GM20431 (cell line): Measurements from ENCODE around the gene ALDH5A1.
"Not testable (repeated sequence)": the region's sequence is repeated elsewhere in the genome, so short reads cannot be mapped to it uniquely, and the experiment has no call there.

ENCODE experiments used
- in situ Hi-C: fragments of 300-500 bp; cut with MseI, MboI; formaldehyde crosslinking; loops from one replicate; pipeline ENCODE4 v1.15.0; 2020; ENCODE audit warnings: low sequenced_read_pairs; ENCODE audit not compliant: unreplicated experiment

The ALDH5A1 gene

DNA sequence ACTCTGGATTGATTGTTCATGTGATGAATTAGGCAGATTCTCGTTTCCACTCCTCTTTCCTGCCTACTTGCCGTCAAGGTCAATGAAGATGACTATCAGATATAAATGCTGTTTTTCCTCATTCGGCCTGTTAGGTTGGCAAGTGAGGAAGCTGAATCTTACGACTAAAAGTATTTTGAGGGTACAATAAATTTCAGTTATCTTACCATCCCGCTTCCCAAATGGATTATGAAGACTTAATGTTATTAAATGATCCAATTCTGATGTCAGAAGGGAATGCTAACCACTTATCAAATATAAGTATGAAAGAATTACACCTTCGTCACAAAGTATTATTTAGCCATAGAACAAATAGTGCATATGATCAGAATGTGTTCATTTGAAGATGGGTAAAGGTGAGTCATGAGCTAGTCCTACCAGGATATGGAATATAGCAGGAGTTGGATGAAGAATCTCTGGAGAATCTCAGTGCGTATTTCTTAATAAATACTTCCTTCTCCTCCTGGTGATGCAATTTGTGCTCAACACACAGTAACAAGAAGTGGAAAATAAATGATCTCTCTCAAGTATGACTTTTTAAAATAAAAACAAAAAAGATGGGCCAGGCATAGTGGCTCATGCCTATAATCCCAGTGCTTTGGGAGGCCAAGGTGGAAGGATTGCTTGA lies 10.0 kb upstream of the ALDH5A1 start:
- in situ Hi-C loops: no loop called here

DNA sequence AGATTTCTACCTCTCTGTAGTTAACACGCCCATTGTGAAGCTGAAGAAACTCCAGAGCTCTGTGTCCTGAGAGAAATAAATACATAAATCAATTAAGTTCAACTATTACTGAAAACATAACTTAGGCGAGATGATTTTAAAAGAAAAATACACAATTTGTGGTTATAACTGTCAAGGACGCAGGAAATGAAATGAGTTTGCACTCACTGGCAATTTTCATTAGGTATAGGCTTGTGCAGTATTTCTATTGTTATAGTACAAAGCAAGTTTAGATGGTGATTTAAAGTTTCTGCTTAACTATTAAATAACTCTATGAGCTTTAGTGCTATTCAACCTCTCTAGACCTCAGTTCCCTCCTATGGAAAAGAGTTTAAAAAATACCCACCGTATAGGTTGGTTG lies 8.7 kb upstream of the ALDH5A1 start:
- in situ Hi-C loops: no loop called here

DNA sequence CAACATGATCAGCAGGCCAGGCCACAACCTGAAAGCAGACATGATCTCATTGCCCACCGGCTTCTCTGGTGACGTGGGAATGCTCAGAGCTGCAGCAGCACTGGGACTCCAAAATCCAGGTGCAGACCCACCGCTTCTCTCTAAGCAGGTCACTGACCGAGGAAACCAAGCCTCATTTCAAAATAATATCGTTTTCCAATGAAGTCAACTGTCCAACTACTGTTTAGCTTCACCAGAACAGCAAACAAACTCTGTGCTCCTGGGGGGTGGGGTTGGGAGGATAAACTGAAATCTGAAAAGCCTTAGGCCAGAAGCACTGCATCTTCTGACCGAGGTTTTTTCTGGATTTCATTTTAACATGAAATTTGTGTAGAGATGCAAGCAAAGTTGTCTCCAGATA lies 5.3 kb upstream of the ALDH5A1 start, which contains the start of gene GPLD1:
TSS of gene GPLD1 (minus strand) at position 109 of the 400 bp plus-strand sequence. CDS start at position 42, 67 bp downstream.
- in situ Hi-C loops: no loop called here

DNA sequence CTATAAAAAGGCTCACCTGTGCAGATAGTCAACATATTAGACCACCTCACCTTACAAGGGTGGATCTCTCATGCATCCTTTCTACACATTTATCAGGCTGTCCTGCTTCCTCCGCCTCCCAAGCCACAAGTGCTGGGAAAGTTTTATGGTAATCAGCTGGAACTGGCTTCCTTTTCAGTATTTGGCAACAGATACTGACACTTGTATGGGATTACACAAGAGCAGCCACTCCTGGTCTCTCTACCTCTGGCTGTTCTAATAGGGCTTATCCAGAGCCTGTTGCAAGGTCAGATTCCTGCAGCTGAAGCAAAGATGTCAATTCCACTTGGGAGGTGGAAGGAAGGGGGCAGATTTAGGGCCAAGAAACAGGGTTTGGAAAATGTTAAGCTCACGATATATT lies 4.9 kb upstream of the ALDH5A1 start:
- in situ Hi-C loops: no loop called here

DNA sequence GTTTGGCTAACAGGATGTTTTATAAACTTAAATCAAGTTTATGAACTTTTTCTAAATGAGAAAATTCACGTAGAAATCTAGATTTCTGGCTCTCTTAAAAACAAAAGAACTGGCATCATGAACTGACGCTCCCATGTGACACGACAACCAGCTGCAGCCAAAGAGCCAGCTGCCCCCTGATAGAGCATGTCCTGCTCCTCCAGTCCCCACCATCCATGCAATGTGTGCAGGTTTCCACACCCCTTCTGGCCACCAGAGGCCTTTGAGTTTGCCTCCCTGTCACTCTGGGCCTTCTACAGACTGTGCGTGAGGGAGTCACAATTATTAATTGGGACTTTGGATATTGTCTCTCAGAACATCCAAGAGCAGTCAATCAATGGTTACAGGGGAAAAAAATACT lies 3.8 kb upstream of the ALDH5A1 start:
- in situ Hi-C loops: no loop called here

DNA sequence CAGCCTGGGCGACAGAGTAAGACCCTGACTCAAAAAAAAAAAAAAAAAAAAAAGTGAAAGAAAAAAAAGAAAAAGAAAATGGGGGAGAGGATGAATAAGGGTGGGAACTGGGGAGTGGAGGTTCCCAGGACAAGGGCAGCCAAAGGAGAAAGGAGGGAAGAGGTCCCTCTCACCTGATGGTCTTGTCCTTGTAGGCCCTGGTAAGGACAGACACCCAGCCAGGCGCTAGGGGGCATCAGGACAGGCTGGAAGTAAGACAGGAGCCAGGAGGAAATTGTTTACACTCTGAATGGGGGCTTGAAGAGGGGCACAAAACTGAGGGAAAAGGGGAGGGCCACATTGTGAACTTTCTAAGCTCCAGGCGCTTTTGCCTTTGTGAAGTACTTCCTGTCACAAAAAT lies 2.3 kb upstream of the ALDH5A1 start:
- in situ Hi-C loops: no loop called here

DNA sequence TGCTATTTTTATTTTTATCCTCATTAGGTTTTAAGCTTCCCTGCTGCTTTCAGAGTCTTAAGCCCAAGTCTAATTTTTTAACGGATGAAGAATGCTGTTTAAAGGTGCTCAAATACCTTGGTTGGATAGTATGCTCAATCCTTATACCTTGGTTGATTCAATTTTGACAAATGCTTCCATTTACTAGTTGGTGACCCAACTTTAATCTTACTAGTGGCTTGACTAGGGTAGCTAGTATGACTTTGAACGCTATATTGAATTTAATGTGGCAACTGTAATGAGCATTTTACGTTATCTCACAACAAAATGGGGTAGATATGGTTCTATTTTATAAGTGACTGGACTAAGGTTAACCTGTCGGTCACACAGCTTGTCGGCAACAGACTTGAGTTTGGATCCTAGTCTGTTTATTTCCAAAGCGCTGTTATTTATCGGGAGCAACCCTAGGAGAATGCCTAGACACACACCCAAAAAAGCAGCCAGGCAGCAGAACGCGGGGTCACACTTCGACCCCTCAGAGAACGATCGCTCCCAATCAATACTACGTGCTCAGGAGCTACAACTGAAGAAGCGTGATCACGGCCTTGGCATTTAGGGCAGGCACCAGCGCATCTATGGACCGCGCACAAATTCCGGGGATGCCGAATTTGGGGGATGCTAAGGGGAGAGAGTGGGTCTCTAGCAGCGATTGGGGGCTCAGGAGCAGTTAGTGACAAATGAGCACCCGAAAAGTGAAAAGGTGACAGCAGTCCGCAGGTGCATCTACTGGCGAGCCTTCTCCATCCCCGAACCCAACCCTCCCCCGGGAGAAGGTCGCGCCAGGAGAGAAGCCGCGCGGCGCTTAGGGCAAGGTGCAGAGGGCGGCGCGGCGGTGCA lies 586 bp upstream of the ALDH5A1 start:
- in situ Hi-C loops: no loop called here

DNA sequence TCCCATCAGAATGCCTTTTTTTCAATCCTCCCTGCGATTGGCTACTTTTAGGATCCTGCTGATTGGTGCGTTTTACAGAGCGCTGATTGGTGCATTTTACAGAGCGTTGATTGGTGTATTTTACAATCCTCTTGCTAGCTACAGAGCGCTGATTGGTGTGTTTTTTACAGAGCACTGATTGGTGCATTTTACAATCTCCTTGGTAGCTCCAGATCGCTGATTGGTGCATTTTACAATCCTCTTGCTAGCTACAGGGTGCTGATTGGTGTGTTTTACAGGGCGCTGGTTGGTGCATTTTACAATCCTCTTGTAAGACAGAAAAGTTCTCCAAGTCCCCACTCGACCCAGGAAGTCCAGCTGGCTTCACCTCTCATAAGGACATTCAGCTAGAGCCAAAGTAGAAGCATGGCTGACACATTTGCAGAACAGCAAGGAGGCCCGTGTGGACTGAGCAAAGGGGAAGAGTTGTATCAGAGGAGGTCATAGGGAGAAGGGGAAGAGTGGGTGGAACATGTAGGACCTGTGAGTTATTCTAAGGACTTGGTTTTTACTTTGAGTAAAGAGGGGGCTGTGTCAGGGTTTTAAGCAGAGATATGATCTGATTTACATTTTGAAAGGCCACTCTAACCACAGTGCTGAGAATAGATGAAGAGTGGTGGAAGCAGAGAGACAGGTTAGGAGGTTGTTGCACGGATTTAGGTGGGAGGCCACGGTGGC lies 2.6 kb downstream of the ALDH5A1 start:
- in situ Hi-C loops: no loop called here

DNA sequence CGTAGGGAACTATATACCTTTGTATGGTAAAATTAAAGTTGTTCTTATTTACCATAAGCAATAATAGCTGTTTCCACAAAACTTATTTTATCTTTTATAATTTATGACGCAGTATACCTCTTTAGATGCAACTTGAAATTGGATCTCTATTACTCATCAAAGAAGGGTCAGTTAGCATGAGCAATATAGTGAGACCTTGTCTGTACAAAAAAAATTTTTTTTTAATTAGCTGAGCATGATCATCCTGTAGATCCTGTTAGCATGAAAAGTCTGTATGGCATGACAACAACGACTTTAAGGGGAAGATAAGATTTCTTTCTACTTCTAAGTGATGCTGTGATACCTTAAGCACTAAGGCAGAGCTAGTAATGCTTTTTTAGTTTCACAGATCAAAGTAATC lies 5.9 kb downstream of the ALDH5A1 start:
- in situ Hi-C loops: no loop called here

DNA sequence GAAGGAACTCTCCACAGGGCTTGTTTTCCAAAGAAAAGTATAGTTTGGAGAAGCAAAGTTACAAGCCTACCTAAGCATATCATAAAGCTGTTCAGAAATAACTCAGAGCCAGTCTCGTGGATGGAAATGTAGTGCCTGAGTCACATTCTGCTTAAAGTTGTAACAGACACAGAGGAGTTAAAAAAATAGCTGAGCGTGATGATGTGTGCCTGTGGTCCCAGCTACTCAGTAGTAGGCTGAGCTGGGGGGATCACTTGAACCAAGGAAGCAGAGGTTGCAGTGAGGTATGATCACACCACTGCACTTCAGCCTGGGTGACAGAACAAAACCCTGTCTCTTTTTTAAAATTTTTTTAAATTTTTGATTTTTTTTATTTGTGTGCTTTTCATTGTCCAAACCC lies 6.6 kb downstream of the ALDH5A1 start:
- in situ Hi-C loops: no loop called here

DNA sequence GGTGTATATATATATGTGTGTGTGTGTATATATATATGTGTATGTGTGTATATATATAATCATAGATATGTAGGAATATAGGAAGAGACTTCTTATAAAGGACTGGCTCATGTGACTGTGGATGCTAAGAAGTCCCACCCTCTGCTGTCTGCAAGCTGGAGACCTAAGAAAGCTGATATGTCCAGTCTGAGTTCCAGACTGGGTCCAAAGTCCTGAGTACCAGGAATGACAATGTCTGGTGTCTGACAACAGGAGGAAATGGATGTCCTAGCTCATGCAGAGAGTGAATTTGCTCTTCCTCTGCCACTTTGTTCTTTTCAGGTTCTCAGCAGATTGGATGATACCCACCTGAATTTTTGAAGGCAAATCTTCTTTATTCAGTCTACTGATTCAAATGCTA lies 7.1 kb downstream of the ALDH5A1 start:
- in situ Hi-C loops: no loop called here

DNA sequence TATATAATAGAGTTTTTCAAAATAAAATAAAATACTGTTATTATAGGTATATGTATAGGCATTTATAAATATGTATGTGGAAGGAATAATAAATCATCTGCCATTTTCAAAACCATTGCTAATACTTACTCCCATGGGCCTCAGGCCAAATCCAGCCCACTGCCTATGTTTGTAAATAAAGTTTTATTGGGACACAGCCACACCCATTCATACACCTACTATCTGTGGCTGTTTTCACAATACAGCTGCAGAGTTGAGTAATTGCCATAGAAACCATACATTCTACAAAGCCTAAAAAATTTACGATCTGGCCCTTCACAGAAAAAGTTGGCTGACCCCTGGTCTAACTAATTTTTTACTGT lies 9.5 kb downstream of the ALDH5A1 start:
- in situ Hi-C loops: no loop called here

DNA sequence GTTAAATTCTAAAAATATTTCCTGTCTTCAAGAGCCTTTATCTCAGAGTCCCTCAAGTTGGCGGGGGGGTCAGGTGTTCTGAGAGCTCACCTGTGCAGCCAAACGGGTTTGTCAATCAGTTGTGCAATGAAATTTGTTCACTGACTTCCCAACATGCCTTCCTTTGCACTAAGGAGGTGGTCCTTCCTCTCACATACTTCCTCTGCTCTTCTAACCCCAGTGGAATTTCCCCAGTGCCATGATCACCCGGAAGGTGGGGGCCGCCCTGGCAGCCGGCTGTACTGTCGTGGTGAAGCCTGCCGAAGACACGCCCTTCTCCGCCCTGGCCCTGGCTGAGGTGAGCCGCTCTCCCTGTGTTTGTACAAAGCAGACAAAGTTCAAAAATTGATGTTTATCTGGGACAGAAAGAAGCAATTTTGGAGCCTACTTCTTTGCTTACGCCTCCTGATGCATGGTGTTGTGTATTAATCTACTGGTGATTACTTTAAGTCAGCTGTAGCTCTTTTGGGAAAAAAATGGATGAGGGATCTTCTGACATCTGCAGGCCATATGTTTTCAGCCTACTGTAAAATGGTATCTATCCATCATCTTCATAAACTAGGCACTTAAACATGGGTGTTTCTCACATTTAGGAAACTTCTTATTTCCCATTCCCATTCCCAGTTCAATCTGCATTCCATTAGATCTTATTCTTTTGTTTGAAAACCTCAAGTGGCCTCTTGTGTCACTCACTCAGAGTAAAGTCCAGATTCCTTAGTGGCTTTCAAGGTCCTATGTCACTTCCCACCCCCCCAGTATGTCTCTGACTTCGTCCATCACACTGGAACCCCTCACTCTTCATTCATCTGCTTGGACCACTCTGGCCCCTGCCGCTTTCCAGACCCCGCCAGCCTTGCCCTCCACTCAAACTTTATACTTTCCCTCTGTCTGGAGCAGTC lies 10.1 kb downstream of the ALDH5A1 start:
- in situ Hi-C loops: no loop called here

DNA sequence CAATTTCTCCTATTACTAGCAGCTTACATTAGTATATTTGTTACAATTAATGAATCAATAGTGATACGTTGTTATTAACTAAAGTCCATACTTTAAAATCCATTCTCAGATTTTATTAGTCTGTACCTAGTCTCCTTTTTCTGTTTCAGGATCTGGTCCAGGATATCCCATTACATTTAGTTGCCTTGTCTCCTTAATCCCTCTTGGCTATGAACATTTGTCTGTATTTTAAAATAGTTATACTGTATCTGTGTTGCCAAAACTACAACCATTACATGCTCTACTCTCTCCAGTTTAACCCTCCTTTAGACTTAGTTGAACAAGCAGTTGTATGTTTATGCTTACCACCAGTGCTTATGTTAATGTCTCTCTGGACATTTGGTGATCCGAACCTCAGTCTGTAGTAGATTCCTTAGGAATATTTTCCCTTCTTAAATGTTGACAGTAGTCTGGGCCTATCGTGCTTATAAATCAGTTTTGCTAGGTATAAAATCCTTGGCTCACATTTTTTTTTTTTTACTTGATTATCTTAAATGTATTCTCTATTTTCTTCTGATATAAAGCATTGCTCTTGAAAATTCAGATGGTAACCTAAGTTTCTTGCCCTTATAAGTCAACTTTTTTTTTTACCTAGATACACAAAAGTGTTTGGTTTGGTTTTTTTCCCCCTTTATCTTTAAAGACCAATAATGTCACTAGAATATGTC lies 12.2 kb downstream of the ALDH5A1 start:
- in situ Hi-C loops: no loop called here

DNA sequence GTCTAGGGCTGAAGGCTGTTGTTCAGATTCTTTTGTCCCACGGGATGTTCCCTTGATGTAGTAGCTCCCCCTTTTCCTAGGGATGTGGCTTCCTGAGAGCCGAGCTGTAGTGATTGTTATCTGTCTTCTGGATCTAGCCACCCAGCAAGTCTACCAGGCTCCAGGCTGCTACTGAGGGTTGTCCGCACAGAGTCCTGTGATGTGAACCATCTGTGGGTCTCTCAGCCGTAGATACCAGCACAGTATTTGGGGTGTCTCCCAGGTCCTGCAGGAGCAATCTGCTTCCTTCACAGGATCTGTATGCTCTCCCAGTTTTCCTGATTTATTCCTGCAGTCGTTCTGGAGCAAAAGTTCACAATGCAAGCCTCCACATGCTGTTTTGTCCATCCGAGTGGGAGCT lies 17.2 kb downstream of the ALDH5A1 start:
- in situ Hi-C loops: not testable (repeated sequence)

DNA sequence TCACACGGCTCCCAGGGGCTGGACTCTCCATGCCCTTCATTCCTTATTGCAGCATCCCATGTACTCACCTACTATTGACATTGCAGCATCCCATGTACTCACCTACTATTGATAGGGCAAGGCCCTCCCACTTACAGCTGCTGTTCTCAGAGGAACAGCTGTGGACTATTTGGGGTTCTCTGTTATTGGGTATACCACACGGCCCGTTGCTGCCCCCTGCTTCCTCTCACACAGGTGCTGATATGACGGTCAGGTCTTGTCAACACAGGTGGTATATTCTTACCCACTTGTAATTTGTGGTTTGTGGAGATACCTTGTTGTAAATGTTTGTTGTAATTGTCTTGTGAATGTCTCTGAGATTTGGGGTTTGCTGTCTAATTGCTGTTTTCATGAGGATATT lies 18.8 kb downstream of the ALDH5A1 start:
- in situ Hi-C loops: no loop called here

DNA sequence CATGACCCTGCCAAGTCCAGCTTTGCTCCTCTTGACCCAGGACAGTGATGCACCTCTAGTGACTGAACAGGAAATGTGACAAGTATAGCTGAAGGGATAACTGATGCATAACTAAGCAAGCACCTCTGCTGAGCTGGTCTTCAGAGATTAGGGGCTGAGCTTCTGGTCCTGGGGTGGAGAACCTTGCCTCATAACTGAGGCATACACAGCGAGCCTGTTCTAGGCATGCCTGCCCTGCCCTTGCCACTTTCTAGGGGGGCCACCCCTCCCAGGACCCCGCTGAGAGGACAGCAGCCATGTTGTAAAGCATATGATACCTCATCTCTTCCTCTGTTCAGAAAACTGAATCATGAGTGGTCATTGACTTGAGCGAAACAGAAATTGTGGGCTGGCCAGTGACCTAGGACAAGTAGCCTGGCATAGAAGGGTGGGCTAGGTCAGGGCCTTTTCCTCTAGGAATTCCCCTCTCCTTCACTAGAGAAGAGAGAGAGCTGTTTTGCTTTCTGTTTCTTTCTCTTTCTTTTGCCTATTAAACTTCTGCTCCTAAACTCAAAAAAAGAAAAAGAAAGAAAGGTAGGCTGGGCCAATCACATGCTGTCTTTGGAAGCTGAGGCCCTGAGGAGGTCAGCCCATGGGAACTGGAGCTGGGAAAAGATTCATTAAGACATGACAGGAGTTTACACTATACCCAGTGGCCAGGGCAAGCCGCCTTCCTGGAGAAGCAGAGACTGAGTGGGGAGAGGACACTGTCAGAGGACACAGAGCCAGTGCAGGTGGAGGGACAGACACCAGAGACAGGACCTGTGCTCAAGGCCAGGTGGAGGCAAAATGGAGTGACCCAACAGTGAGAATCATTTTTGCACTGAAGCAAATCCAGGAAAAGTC lies 23.1 kb downstream of the ALDH5A1 start:
- in situ Hi-C loops: no loop called here

DNA sequence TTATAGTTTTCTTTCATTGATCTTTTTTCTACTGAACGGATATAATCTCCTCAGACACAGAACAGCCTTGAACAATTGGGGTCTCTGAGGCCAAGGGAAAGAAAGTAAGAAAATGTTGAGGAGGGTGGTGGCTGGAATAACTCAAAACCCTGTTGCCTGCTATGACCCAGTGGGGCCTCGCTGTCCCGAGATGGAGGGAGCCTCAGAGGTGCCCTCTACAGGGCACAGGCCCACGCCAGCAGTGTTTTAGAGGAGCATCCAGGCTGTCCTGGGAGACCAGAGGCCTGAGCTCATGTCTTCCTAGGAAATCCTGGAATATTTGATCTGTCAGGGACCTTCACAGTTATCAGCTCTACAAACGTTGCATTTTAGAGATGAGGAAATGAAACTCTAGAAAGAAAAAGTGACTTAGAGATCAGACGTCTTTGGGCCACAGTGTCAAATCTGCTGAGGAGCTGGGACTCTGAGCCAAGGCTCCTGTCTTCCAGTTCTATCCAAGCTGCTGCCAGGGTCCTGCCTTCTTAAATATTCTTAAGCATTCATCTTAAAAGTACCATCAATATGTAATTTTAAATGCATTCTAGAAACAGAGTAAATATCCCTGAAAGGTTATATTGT lies 26.3 kb downstream of the ALDH5A1 start:
- in situ Hi-C loops: no loop called here
